Left lobe of liver (tissue), 2 donors: ENCODE measurements around the gene CD58. TPM values are rescaled to one million over a fixed set of nuclear protein-coding genes. Genes with fewer than 3 reads are reported as not detected.

Experiments
- ATAC-seq: fragments of 200-7000 bp; cut with Tn5 transposase; one replicate; pipeline ENCODE4 v1.9.1; 2020; ENCODE audit warnings: mild to moderate bottlenecking, moderate library complexity
- DNase-seq: peaks from one replicate; pipeline ENCODE4 v3.0.0-alpha.2; 2020; ENCODE audit warnings: low spot score
- total RNA-seq: library from RNA; stranded (reverse); gene quantifications from one replicate; pipeline ENCODE4 v1.2.1, GENCODE V29; 2021
- donor health status: DM: no; HTN: no; CAD: no; lungs with moderate emphysema.
- donor health status: DM: no; HTN: yes; CAD: no.

The CD58 gene
- total RNA-seq, 1 donor from 2014 or later = 2.7 TPM

- ATAC-seq (no peak), DNase-seq (no peak)
Observed at GRCh38 chr1:116553386-116554115, 17.3 kb downstream of the CD58 start.

DNA sequence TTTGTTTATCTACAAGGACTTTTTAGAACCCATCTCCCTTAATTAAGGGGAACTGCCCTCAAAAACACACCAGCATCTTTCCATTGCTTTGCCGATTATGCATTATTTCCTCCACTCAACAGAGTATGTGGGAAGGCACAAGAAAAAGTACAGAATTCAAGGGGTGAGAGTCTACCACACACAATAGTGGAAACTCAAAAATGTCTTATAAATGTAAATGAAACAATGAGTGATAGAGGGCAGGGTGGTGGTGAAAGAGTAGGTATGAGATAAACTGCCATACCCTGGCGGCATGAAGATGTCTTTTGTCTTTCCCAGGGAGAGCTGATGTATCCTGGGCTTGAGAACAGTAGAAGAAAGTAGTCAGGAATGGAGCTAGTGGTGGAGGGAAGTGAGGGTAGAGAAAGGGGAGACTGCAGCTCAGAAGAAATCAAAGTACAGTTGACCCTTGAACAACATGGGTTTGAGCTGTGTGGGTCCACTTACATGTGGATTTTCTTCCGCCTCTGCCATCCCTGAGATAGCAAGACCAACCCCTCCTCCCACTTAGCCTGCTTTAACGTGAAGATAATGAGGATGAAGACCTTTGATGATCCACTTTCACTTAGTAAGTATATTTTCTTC is 24.4 kb downstream of the CD58 start:
- DNase-seq (no peak), ATAC-seq (no peak)

GRCh38 chr1:116545359-116545705 is 25.5 kb downstream of the CD58 start:
- DNase-seq (no peak), ATAC-seq (no peak)

DNA sequence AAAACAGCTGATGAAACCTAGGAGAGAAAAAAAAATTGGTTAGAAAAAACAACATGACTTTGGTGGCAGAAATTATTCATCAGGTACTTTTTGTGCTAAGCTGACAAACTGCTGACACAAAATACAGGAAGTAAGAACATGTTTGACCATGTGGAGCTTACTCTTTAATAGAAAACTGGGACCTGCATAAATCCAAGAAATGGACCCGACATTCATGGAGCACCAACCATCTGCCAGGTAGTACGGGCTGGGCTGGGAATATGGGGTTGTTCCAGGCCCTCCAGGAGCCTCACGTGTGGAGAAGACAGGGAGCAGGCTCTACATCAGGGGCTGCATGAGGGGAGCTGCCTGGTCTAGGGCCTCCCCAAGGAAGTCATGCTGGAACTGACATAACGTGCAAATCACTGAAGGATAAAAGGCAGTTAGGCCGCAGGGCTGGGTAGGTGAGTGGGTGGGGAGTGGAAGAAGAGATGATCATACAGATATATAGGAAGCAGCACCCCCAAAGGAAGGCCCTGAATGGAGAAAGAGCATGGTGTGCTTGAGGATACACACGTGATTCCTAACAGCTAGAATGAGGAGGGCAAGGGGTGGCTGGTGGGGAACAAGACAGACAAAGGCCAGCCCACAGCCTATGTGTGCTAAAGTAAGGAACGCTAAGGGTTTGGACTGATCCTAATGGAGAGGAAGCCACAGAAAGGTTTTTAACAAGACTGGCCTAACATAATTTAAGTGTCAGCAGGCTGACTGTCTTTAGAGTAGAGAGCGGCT is 26.1 kb downstream of the CD58 start:
- ATAC-seq (no peak), DNase-seq (no peak)

GRCh38 chr1:116540088-116540487 is 30.7 kb downstream of the CD58 start:
- DNase-seq (no peak), ATAC-seq (no peak)

DNA sequence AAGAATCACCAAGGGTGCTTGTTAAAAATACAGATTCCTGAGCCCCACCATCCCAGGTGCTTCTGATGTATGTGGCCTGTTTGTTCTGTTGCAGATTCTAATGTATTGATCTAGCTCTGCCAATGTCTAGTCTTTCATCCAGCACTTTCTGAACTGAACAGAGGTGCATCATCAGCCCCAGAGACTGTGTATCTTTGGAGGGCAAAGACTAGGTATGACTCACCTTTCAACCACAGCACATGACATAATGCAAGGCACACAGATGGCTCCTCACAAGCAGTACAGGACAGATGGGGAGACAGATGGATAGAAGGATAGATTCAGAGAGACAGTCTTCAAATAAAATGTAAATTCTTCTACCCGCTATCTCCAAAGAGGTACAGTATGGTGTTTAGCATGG is 32.3 kb downstream of the CD58 start:
- peak; percentile 26 for ATAC-seq
- DNase-seq = no peak

DNA sequence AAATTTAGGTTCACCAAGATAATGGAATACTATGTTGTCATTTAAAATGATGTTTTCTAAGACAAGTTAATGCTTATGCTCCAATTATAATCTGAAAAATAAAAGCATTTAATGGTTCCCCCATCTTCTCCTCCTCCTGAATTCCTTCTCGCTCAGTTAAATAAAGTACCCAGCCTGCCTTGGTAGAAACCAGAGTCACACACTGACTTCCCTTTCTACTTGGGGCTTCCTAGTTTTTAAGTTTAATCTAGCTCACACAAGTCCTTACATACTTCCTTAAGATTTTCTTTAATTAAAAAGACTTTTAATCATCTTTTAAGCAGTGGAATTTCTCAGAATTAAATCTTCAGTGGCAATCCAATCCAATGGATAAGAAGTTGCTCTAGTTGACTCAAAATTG is 32.9 kb downstream of the CD58 start:
- ATAC-seq = no peak
- no peak for DNase-seq

- ATAC-seq (no peak), DNase-seq (no peak)
Observed at GRCh38 chr1:116537040-116537831, 33.6 kb downstream of the CD58 start.

GRCh38 chr1:116534014-116534739 is 36.6 kb downstream of the CD58 start:
- DNase-seq (no peak), ATAC-seq (no peak)

- ATAC-seq (no peak), DNase-seq (no peak)
Observed at GRCh38 chr1:116533429-116533820, 37.4 kb downstream of the CD58 start.

- DNase-seq = no peak
- no peak for ATAC-seq
Observed at GRCh38 chr1:116532671-116533428, 38.0 kb downstream of the CD58 start.

DNA sequence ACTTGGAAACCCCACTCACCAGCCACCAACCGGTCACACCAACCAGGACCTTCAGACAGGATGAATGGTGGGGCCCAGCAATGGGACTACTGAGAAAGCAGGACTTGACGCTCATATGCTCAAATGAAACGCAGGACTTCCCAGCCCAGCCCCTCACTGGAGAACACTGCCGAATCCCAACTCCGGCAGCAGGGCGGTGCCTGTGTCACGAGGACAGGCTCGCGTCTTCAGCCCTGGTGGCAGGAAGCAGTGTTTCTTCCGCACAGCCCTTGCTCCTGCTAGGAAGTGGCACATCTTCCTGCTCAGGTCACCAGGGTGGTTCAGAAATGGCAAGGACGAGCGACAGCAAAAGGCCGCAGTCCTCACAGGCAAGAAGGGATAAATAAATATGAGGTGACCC is 38.9 kb downstream of the CD58 start:
- no peak for ATAC-seq
- DNase-seq = no peak

- no peak for DNase-seq
- ATAC-seq = no peak
Observed at GRCh38 chr1:116529681-116530080, 41.1 kb downstream of the CD58 start.

DNA sequence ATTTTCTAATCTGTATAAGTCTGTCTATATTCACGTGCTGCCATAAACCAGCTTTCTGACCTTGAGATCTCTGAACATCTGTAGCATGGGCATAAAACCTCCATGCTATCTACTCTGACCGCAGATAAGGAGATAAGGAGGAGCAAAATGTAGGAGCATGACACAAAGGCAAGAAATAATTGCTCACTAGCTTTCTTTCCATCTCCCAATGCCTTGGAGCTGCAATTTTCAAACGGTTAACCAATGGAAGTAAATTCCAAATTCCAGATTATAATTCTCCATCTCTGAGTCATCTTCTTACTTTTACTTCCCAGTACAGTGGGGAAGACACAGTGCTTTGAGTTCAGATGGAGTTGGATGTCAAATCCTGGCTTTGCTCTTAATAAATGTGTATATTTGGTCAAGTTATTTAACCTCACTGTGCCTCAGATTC is 41.6 kb downstream of the CD58 start:
- ATAC-seq = no peak
- no peak for DNase-seq

- DNase-seq (no peak), ATAC-seq (no peak)
Observed at GRCh38 chr1:116528329-116529083, 42.3 kb downstream of the CD58 start.

DNA sequence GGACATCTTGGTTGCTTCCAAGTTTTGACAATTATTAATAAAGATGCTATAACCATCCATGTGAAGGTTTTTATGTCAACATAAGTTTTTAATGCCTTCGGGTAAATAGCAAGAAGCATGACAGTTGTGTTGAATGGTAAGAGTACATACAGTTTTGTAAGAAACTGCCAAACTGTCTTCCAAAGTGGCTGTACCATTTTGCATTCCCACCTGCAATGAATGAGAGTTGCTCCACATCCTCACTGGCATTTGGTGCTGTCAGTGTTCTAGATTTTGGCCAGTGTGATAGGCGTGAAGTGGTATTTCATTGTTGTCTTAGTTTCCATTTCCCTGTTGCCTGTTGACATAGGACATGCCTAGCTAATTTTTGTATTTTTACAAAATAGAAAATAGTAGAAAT is 45.4 kb downstream of the CD58 start:
- no peak for ATAC-seq
- no peak for DNase-seq

DNA sequence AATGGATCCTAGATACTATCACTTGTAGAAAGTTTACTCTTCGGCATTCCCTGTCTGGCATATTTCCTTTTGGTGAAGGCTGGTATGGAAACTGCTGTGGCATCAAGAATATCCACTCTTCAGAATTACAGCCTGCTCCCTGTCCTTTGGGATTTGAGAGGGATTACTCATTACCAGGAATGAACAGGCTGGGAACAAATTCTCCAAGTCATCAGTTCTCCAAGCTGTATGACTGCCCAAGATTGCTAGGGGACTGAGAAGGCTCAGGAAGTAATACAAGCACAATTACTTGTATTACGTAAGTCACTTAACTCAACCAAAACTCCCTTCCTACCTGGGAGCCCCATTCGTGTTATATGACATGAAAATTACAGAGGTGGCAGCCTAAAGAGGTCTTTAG is 49.6 kb downstream of the CD58 start:
- ATAC-seq (no peak), DNase-seq (no peak)

DNA sequence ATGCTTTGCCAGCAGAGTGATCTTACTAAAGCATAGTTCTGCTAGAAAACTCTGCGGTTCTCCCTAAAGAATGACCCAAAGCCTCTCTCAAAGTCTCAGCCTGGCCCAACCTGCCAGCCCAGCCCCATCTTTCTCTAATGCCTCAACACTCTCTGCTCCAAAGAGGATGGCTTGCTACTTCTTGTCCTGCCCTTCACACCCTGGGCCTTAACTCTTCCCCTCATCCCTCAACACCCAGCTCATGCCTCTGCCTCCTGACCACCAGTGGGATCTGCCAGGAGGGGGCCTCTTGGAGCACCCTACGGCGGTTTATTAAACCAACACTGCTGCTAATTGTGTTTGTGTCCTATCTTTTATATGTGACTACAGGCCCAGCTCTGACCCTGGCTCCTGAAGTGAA is 52.4 kb downstream of the CD58 start:
- no peak for ATAC-seq
- no peak for DNase-seq

DNA sequence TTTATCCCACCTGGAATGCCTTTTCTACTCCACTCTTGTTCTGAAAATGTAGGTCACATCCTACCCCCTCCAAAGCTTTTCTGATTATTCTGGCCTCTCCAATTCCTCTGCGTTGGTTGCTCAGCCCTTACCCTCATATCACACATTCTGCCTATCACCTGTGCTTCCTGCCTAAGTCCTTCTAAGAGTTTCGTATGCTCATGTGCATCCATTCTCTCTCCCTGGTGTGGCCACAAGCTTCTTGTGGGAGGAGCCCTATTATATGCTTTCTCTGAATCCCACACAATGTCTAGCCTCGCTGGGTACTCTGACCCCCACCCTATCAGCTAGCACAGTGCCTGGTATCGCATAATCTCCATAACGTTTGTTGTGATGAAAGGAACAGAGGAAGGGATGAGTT is 54.2 kb downstream of the CD58 start:
- no peak for ATAC-seq
- DNase-seq = no peak
